Activated CD4-positive, alpha-beta T cell treated with anti-CD3 and anti-CD28 coated beads, Interleukin-2, amount 50 U/mL, for 1 hour (primary cell): ENCODE data around the gene CTXN1.
A peak's percentile ranks its signal among the peaks of the same experiment; 100 is the strongest.
"Not testable (repeated sequence)": the region's sequence is repeated elsewhere in the genome, so short reads cannot be mapped to it uniquely, and the experiment has no call there.

Experiments used
- DNase-seq: peaks from one replicate; pipeline ENCODE4 v3.0.0-alpha.2; 2020

The CTXN1 gene

DNA sequence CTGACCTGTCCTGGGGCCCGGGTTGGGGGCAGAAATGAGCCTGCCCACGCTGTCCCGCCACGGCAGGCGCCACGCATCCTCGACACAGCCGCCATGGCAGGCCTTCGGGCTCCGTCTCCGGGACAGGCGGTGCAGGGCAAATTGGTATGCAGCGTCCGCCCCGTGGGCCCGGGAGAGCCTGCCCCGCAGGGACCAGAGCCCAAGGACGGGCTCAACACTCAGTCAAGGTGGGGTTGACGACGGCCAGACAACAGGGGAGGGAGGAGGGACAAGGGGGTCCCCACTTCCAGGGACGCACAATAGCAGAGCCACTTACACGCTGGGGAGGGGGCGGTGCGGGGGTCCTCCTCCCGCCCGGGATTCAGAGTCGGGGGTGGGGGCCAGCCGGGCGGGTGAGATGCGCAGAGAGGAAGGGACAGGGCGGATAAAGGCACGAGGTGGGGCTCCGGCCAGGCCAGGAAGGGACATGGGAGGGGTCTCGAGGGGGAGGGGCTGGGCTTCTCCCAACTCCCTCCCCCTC lies 1.2 kb downstream of the CTXN1 start:
- DNase-seq, result no peak

DNA sequence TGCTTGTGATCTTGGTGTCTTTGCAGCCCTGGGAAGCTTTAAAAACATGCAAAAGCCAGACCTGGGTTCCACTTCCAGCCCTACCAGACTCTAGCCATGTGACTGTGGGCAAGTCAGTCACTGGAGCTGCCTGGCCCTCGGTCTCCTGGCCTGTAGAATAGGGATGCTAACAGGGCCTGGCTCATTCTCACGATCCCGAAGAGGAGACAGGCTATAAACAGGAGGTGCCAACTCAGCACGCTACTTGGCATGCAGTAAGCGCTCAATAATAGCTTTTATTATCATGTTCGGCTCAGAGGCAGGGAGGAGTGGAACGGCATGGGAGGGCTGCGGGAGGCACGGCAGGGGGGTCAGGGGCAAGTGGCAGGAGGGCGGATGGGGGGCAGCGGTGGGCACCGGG lies 1.7 kb downstream of the CTXN1 start:
- no peak for DNase-seq

DNA sequence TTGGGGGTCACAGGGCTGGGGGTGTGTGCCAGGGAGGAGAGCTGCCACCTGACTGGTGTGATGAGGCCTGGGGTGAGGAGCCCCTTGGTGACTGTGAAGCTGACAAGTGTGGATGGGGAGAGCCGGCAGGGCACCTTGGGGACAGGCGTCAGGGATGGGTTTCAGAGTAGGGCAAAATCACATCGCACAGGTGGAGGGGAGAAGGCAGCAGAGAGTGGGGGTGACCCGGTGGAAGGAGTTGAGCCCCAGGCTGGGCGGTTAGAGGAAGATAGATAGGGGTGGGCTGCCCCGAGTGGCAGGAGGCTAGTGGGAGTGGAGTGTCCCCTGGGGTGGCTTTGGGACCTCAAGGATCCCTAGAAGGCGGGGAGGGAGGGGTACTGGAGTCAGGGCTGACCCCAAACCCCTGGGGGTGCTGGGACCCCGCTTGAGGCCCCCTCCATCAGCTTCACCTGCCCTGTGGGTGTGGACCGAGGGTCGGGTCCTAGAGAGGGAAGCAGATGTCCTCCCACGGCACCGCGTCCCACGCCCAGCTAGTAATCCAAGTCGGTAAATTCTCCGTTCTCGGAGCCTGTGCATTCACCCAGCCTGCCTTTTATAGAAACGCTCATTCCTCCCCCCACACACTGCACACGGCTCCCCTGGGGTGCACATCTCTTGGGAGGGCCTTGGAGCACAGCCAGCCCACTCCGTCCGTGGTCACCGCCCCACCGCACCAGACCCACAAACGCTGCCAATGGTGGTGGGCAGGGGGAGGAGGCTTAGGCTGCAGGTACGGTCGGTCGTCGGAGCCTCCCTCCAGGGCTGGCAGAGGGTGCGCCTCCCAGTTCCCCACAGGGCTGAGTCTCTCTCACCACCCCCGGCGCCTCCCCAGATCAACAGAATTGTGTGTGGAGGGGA lies 2.4 kb downstream of the CTXN1 start:
- no peak for DNase-seq

DNA sequence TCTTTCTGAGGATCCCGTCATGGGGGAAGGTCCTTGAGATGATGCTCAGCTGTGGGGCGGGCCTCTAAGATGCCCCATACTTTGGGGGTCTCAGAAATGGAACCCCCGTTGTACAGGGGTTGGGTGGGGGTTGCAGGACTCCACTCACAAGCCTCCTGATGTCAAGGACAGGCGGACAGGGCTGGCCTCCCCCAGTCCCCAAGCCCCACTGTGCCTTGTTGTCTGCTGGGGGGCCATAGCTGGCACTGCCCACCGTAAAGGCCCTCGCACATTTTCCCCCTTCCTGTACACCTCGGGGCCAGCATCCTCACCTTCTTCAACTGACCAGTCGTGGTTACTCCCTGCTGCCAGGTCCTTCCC lies 3.1 kb downstream of the CTXN1 start:
- DNase-seq, result no peak

DNA sequence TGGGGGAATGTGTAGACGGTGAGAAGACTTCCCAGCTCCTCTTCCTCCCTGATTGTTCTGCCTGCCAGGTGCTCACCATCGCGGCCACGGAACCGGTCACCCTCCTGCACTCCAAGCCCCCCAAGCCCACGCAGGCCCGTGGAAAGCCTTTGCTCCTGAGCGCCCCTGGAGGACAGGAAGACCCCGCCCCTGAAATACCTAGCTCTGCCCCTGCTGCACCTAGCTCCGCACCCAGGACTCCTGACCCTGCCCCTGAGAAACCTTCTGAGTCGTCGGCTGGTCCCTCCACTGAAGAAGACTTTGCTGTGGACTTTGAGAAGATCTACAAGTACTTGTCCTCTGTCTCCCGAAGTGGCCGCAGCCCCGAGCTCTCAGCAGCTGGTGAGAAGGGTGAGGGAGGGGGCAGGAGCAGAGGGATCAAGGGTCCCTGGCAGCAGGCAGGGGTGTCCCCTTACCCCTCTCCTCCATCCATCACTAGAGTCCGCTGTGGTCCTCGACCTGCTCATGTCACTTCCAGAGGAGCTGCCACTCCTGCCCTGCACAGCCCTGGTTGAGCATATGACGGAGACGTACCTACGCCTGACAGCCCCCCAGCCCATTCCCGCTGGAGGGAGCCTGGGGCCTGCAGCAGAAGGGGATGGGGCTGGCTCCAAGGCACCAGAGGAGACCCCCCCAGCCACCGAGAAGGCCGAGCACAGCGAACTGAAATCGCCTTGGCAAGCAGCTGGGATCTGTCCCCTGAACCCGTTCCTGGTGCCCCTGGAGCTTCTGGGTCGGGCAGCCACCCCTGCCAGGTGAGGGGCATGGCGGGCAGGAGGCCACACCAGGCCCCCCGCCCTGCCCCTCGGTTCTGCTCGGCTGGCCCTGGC lies 3.7 kb downstream of the CTXN1 start:
- no peak for DNase-seq

DNA sequence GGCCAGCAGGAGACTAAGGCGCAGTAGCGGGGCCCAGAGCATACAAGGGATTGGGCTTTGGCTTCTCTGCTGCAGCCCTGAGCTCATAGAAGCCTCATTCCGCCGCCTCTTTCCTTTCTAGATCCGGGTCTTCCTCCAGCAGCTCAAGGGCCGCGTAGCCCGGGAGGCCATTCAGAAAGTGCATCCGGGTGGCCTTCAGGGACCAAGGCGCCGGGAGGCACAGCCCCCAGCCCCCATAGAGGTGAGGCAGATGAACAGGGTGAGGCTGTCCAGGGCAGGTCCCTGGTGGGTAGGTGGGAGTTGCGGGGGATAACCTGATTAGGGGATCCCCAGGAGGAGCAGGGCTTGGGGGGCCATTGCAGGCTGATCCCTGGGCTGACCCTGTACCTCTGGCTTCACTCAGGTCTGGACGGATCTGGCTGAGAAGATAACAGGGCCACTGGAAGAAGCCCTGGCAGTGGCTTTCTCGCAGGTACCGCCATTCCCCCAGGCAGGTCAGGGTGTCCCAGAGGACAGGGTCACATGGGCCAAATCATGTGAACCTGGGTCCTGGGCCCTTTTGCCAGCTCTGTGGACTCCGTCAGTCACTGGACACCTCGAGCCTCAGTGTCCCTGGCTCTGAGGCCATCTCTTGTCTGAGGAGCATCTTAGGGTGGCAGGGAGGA lies 4.5 kb downstream of the CTXN1 start:
- no peak for DNase-seq

DNA sequence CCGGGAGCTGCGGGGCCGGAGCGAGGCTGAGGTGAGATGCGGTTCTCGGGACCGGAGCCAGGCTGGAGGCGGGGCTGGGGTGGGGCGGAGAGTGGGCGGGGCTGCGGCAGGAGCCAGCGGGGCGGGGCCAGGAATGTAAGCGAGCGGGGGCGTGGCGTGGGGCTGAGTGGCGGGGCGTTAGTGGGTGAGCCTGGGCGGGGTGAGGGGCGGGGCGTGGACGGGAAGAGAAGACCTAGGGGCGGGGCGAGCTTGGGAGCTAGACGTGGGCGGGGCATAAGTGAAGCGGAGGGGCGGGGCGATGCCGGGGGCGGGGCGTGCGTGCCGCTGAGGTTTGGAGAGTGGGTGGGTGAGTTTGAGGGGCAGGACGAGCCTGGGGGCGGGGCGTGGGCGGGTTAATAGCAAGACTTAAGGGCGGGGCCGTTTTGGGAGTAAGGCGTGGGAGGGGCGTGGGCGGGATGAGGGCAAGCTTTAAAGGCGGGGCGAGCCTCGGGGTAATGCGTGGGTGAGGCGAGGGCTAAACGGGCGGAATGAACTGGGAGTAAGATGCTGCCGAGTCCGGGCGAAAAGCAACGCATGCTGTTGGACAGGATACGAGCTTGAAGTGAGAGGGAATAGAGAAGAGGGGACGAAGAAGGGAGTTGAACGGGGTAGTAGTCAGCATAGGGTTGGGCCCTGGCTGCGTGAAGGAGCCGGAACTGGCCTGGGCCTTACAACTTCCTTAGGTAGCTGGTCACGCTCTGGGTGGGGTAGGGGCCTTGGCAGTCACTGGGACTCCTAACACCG lies 5.2 kb downstream of the CTXN1 start:
- peak; percentile 100 for DNase-seq

DNA sequence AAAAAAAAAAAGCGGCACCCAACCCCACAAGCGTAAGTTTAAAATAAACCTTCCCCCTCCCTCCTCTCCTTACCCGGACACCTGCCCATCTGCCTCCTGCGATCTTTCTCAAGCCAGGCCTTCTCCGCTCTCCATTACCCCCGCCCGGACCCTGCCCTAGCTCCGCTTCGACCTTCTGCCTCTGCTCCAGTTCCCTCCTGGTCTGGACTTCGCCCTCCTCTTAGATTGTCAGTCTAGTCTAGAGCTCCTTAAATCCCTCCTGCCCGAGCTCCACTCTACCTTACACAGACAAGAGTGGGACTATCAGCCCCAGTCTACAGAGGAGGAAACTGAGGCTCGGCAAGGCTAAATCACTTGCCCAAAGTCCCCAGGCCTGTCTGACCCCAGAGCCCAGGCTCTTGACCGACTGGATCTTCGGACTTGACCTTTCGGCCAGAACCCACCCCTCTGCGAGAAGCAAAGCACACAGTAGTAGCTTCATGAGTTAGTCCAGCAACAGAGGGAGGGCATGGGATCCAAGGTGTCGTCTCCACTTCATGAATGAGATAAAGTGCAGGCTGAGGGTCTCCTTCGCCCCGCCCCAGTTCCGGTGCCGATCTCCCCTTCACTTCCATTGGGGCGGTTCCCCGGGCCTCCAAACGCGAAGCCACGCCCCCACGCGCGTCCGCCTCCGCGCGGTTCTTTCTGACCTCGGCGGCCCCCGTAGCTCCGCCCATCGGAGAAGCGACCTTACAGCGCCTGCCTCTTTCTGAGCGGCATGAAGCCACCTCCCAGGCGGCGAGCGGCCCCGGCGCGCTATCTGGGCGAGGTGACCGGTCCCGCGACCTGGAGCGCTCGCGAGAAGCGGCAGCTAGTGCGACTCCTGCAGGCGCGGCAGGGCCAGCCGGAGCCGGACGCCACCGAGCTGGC lies 6.1 kb downstream of the CTXN1 start, which contains the start of gene SNAPC2:
SNAPC2 (plus strand) TSS at position 729 of the 909 bp plus-strand sequence; CDS start at position 758, 29 bp downstream.
- peak; percentile 95 for DNase-seq

DNA sequence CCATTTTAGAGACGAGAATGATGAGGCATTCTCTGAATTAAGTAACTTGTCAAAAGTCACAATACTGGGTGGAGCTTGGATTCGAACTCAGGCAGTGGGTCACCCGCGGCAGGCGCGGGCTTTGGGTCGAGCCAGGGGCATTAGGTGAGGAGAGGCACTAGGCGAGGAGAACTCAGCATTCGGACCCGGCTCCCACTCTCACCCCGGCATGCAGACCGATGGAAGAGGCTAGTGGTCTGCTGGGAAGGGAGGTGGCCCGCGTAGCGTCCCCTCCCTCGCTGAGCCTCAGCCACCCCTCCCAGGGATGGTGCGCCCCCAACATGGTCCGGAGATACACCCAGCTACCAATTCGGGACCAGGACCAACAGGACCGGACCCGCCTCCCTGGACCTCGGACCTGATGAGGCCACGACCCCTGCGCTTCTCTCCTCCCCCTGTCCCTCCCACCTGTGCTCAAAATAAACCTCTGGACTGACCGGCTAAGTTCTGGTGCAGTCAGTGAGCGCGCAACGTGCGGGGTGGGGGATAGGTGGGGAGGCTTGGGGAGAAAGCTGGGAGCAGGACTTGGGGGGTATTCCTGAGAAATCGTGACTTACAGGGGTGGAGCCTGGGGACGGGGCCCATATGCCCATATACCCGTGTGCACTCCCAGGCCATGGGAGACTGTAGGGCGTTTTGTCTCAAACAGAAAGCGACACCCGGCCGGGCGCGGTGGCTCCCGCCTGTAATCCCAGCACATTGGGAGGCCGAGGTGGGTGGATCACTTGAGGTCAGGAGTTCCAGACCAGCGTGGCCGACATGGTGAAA lies 7.1 kb downstream of the CTXN1 start:
- no peak for DNase-seq

DNA sequence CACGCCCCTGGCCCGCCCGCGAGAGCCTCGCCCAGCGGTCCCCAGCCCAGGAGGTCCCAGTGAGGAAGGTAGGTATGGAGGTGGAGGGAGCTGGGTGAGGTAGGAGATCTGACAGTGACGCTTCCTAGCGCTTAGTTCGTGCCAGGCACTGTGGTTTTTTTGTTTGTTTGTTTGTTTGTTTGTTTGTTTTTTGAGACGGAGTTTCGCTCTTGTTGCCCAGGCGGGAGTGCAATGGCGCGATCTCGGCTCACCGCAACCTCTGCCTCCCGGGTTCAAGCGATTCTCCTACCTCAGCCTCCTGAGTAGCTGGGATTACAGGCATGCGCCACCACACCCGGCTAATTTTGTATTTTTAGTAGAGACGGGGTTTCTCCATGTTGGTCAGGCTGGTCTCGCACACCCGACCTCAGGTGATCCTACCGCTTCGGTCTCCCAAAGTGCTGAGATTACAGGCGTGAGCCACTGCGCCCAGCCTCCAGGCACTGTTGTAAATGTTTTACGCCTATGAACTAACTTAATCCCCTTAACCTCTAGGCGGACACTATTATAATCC lies 7.8 kb downstream of the CTXN1 start:
- not testable (repeated sequence) for DNase-seq

DNA sequence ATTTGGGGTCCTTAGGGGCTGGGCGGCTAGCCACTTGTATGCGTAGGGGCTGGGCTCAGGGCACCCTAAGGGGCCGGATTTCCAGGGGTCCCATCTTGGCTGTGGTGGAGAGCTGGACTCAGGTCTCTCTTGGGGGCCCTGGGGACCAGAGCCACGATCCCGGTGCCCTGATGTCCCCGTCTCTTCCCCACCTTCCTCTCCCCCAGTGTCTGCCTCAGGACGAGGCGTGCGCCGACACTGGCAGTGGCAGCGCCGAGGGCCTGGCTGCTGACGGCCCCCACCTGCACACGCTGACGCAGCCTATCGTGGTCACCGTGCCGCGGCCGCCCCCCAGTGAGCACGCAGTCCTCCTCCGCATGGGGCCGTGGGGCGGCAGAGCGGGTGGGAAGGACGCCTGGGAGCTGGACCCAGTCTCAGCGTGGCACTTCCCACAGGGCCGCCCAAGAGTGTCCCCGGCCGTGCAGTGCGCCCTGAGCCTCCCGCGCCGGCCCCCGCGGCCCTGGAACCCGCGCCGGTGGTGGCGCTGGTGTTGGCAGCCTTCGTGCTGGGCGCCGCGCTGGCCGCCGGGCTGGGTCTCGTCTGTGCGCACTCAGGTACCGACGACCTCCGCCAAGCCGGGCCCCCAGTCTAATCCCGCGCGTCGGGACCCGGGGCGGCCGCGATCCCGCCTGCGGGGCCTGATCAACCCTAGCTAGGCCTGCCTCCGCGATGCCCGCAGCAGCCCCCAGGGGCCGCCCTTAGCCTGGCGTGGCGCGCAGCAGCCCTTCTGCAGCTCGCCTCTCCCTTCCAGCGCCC lies 8.5 kb downstream of the CTXN1 start:
- peak; percentile 62 for DNase-seq

DNA sequence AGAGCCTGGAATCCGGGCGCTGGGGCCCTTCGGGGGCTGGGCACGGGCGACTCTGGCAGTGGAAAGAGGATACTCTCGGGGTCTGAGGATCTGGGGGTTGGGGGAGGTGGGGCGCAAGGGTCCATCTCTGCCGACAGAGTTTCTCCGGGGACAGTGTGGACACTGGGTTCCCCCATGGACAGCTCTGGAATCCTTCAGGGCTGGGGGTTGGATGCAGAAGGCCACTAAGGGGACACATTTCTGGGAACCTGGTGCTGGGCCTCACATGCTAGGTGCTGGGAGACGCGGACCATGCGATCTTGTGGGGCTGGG lies 9.0 kb downstream of the CTXN1 start:
- DNase-seq, result no peak

DNA sequence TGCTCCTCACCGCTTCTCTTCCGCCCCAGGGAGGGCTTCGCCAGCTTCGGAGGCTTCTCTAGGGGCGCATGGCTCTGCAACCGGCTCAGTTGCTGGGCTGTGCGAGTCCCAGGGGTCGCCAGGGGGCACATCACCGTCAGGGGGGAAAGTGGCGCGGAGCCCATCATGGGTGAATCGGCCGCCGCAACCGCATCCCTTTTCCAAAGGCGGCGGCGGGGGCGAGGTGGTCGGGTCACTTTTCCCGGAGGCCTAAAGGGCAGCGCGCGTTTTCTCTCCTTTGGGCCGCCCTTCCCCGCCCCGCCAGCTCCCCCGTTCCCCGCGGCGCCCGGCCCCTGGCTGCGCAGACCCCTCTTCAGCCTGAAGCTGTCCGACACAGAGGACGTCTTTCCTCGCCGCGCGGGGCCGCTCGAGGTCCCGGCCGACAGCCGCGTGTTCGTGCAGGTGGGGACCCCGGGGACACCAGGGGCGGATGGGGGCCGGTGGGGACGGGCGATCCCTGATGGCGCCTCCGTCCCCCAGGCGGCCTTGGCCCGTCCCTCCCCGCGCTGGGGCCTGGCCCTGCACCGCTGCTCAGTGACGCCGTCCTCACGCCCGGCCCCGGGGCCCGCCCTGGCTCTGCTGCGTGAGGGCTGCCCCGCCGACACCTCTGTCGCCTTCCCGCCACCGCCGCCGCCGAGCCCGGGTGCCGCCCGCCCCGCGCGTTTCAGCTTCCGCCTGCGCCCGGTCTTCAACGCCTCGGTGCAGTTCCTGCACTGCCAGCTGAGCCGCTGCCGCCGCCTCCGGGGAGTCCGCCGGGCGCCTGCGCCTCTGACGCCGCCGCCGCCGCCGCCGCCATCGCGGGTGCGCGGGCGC lies 9.6 kb downstream of the CTXN1 start:
- DNase-seq, result peak; percentile 39

DNA sequence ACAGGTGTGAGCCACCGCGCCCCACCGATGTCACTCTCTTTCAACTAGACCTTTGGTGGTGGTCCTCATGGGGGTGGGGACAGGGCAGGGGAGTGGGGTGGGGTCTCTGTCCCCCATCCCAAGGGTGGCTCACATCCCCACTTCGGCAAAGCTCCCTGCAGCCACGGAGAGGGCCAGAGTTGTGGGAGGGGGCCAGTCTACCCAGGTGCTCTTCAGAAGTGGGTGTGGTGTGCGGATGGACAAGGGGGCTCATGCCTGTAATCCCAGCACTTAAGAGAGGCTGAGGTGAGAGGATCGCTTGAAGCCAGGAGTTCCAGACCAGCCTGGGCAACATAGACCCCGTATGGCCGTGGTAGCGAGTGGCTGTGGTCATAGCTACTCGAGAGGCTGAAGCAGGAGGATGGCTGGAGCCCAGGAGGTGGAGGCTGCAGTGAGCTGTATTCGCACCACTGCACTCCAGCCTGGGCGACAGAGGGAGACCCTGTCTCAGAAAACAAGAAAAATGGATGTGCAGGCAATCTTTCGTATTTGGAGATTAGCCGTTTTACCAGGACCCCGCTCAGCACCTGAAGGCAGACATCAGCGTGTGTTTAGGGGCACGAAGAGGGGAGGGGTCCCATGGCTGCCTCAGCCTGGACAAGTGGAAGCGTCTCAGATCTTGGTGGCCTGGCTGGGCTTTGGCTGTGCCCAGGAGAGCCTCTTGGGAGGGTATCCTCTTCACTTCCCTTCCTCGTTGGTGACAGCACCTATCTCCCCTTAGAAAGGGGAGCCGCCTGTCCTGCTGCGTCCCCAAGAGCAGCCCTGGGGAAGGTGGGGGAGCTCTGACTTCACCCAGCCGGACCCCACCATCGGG lies 10.5 kb downstream of the CTXN1 start:
- DNase-seq, result no peak

DNA sequence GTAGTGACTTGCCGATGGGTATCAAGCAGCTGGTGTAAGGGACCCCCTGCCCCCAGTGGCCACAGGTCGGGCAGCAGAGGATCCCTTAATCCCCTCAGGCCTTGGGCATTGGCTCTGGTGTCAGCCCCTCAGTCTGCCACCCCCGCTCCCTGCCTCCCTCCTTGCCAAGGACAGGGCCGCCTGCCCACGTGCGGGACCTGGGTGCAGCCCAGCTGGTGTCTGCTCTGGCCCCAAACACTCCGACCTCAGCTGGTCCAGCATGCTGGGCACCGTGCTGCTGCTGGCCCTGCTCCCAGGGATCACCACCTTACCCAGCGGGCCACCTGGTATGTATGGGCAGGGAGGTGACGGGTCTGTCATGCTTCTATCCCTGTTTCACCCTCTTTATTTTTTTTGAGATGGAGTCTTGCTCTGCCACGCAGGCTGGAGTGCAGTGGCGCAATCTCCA lies 11.3 kb downstream of the CTXN1 start, which contains the start of gene TGFBR3L:
TGFBR3L (plus strand) TSS at position 233 of the 448 bp plus-strand sequence.
- no peak for DNase-seq

DNA sequence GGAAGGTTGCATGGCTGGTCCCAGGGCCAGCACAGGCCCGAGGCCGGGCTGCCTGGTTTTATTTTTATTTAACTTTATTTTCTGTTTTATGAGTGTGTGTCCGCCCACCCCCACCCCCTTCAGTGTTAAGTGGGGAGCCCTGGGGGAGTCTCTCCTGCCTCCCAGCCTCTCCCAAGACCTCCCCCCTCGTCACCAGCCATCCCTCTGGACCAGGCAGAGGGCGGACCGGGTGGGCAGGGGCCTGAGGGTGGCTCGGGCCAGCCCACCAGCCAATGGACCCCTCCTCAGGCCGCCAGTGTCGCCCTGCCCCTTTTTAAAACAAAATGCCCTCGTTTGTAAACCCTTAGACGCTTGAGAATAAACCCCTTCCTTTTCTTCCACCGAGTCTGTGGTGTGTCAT lies 11.8 kb downstream of the CTXN1 start:
- no peak for DNase-seq

DNA sequence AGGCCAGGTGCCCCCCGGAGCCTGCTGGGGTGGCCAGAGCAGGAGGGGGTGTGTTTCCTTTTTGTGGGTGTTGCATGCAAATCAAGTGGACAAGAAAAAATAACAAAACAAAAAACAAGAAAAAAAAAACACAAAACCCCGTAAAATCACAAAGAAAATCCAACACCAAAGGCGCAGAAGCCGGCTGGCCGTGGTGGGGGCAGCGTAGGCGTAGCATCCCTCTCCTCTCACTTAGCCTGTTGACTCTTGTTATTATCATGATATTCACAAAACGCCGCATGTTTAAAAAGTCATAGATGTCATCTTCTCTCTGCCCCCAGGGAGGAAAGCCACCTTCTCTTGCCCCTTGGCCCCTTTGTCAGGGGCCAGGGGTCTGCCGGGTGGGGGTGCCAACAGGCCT lies 12.3 kb downstream of the CTXN1 start:
- DNase-seq, result no peak
